ENCODE data around the gene RIMKLB.
"Not testable (repeated sequence)": the region's sequence is repeated elsewhere in the genome, so short reads cannot be mapped to it uniquely, and the experiment has no call there.

The RIMKLB gene

DNA sequence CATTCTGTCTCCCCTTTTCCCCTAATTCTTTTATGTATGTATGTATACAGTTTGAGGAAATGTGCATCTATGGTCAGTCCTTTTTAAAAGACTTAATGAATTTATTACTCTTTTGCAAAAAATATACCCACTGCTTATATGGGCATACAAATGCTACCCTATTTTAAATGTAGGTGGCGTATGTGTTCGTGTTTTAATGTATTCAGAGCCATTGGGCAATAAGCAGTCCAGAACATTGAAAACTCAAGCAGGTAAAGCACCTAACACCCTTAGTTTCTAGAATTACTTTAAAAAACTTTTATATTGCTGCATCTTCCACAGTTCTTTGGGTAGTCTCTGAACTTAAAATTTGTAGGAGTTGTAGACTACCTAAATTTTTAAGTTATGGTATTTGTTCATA, 82.1 kb downstream of the RIMKLB start:
- DNase-seq: no peak

DNA sequence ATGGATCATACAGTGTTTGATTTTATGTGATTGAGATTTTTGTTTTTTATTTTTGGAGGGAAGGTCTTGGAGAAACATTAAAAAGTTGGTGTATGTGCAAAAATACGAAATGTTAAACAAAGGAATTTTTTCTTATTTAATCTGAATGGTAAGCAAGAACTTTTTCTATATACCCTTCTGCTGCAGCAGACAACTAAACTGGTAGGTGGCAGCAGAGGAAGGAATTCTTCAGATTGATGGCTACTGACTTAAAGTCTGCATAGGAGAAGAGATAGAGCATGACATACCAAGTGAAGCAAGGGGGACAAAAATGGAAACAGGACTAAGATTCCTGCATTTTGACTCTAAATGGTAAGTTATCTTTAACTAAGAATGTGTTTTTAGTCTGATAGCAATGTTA, 82.6 kb downstream of the RIMKLB start:
- DNase-seq: no peak

GRCh38 chr12:8781381-8782127, 83.8 kb downstream of the RIMKLB start:
- peak; percentile 0 for DNase-seq

- DNase-seq: no peak
Observed at GRCh38 chr12:8784290-8784888, 86.6 kb downstream of the RIMKLB start.

DNA sequence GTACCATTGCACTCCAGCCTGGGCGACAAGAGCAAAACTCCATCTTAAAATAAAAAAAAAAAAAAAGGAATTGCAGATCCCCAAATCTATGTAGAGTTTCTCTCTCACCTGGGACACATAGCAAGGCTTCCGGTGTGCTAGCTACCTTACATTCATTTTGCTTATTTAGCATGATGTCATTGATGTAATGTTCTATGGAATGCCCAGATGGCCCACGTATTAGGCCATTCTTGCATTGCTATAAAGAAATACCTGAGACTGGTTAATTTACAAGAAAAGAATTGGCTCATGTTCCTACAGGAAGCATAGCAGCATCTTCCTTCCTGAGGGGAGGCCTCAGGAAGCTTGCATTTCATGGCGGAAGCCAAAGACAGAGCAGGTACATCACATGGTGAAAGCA, 87.7 kb downstream of the RIMKLB start:
- no peak for DNase-seq

DNA sequence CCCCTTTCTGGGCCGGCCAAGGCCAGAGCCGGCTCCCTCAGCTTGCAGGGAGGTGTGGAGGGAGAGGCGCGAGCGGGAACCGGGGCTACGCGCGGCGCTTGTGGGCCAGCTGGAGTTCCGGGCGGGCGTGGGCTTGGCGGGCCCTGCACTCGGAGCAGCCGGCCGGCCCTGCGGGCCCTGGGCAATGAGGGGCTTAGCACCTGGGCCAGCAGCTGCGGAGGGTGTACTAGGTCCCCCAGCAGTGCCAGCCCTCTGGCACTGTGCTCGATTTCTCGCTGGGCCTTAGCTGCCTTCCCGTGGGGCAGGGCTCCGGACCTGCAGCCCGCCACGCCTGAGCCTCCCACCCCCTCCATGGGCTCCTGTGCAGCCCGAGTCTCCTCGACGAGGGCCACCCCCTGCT, 89.4 kb downstream of the RIMKLB start:
- DNase-seq: not testable (repeated sequence)

- not testable (repeated sequence) for DNase-seq
Observed at GRCh38 chr12:8788706-8789105, 90.9 kb downstream of the RIMKLB start.

GRCh38 chr12:8789341-8790013, 91.7 kb downstream of the RIMKLB start:
- DNase-seq: not testable (repeated sequence)

- not testable (repeated sequence) for DNase-seq
Observed at GRCh38 chr12:8793226-8793625, 95.4 kb downstream of the RIMKLB start.

DNA sequence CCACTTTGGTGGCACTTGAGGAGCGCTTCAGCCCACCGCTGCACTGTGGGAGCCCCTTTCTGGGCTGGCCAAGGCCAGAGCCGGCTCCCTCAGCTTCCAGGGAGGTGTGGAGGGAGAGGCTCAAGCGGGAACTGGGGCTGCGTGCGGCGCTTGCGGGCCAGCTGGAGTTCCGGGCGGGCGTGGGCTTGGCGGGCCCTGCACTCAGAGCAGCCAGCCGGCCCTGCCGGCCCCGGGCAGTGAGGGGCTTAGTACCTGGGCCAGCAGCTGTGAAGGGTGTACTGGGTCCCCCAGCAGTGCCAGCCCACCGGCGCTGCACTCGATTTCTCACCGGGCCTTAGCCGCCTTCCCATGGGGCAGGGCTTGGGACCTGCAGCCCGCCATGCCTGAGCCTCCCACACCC, 96.8 kb downstream of the RIMKLB start:
- DNase-seq: not testable (repeated sequence)

DNA sequence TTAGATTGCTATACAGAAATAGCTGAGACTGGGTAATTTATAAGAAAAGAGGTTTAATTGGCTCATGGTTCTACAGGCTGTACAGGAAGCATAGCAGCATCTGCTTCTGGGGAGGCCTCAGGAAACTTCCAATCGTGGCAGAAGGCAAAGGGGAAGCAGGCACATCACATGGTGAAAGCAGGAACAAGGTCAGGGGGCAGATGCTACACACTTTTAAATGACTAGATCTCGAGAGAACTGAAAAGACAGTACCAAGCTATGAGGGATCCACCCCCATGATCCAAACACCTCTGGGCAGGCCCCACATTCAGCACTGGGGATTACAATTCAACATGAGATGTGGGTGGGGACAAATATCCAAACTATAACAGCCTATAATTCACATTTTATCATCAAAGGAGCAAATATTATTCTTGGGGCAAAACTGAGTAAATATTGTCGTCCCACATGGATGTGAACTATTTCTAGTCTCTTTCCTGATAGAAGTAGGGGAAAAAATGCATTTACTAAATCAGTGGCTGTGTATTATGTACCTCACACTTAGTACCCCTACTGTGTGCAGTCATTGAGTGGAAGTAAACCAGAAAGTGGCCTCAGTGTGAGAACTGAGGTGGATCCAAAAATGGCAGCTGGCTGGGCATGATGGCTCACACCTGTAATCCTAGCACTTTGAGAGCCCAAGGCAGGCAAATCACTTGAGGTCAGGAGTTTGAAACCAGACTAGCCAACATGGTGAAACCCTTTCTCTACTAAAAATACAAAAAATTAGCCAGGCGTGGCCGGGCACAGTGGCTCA, 99.2 kb downstream of the RIMKLB start:
- DNase-seq: no peak

- not testable (repeated sequence) for DNase-seq
Observed at GRCh38 chr12:8801213-8801612, 103.4 kb downstream of the RIMKLB start.

DNA sequence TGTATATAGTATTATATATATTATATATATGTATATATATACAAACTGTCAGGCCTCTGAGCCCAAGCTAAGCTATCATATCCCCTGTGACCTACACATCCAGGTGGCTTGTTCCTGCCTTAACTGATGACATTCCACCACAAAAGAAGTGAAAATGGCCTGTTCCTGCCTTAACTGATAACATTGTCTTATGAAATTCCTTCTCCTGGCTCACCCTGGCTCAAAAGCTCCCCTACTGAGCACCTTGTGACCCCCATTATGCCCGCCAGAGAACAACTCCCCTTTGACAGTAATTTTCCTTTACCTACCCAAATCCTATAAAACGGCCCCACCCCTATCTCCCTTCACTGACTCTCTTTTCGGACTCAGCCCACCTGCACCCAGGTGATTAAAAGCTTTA, 107.0 kb downstream of the RIMKLB start:
- DNase-seq: not testable (repeated sequence)

DNA sequence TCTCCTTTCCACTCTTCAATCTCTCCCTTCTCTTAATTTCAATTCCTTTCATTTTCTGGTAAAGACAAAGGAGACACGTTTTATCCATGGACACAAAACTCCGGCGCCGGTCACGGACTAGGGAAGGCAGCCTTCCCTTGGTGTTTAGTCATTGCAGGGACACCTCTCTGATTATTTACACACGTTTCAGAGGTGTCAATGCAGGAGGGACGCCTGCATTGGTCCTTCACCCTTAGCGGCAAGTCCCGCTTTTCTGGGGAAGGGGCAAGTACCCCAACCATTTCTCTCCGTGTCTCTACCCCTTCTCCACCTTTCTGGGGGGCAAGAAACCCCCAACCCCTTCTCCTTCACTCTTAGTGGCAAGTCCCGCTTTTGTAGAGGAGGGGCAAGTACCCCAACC, 107.7 kb downstream of the RIMKLB start:
- not testable (repeated sequence) for DNase-seq

GRCh38 chr12:8807084-8807483, 109.3 kb downstream of the RIMKLB start:
- DNase-seq: not testable (repeated sequence)

GRCh38 chr12:8810112-8810511, 112.3 kb downstream of the RIMKLB start:
- not testable (repeated sequence) for DNase-seq

GRCh38 chr12:8813572-8814357, 116.0 kb downstream of the RIMKLB start:
- no peak for DNase-seq

- no peak for DNase-seq
Observed at GRCh38 chr12:8816448-8817050, 118.8 kb downstream of the RIMKLB start.

- no peak for DNase-seq
Observed at GRCh38 chr12:8817856-8818255, 120.1 kb downstream of the RIMKLB start.

- no peak for DNase-seq
Observed at GRCh38 chr12:8818526-8818925, 120.7 kb downstream of the RIMKLB start.

DNA sequence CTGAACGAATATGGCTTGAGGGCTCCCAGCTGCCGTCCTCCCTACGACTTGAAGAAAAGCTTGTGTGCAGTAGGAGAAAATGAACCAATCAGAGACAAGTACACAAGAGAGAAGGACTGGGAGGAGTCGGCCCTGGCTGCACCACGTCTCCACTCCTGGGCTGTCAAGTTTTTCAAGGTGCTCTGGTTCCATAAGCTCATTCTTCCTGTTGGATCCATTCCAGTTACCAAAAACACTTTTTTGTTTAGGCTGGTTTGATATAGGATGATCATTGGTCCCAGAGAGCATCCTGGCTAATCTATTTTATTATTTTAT, 121.8 kb downstream of the RIMKLB start:
- DNase-seq: no peak

Data from NCI-H1092 (cell line).